NT2/D1 (cell line): ENCODE measurements around the gene MRC2.

Experiments
- SUZ12 ChIP-seq: IDR thresholded peaks from 2 replicates; pipeline ENCODE4 v1.6.1; 2011; ENCODE audit not compliant: insufficient read length, insufficient read depth; ENCODE audit errors: extremely low read depth
- YY1 ChIP-seq: IDR thresholded peaks from 2 replicates; pipeline ENCODE4 v1.6.1; 2011; ENCODE audit not compliant: insufficient read length, insufficient read depth
- ZNF274 ChIP-seq: IDR thresholded peaks from 2 replicates; pipeline ENCODE4 v1.6.1; 2011; ENCODE audit warnings: mild to moderate bottlenecking, low read depth, low read length

- TF ChIP-seq ZNF274 (no peak), YY1 (no peak), SUZ12 (no peak)
Measured at GRCh38 chr17:62630365-62631085, 3.1 kb downstream of the MRC2 start.
